ENCODE measurements around the gene GAS6.

The GAS6 gene

DNA sequence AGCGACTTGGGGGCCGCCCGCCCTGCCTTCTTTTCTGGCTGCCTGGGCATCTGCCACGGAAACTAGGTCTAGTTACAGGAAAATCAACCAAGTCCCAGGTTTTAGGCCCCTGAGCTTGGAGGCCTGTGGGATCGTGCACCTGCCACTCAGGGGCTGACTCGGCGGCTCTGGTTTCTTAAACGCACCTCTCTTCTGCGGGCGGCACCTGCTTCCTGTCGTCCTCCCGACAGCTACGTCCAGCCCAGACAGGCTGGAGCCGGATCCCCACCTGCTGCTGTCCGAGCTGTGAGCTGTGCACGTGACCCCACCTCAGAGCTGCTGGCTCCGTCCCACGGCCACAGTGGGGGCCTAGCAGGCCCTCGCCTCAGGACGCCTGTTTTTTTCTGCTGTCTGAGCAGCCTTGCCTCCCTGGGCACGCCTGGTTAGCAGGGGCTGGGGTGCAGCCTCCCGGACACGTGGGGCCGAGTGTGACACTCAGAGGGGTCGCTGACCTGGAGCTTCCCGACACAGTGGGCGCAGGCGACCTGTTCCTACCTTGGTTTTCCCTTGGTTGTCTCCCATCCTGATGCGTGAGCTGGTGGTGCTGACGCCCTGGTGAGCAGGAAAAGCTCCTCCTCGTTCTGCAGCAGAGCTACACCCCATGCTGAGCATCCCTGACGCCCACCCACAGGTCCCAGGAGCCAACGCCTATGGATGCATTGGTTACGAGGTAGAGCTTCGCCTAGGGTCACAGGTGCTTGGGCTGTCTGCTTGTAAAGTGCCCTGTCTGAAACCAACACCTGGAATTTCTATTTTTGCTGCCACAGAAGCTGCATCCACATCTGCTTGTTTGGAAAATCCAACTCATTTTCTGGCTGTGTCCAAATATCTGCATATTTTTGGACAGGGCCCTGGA, 87.4 kb downstream of the GAS6 start:
- H3K27me3 ChIP-seq (replicated peaks; ENCODE audit: control insufficient read depth, insufficient read depth, low read length) = peaks cover 20% of the 10 kb centered on the region
- H3K4me1 ChIP-seq (ENCODE audit: control insufficient read depth, insufficient read depth, low read length) = peaks cover 6% of the 10 kb centered on the region
- no peak overlapping the region for H3K9ac ChIP-seq (ENCODE audit: low read length)
- no peaks in the 10 kb centered on the region for H3K36me3 ChIP-seq (ENCODE audit: control insufficient read depth, insufficient read depth, low read length, severe bottlenecking)
- H3K4me3 ChIP-seq (ENCODE audit: low read length) = no peak overlapping the region
- H3K9me3 ChIP-seq (ENCODE audit: control insufficient read depth, low read length) = peaks cover 3% of the 10 kb centered on the region
- DNase-seq (ENCODE audit: low read depth) = no peak

DNA sequence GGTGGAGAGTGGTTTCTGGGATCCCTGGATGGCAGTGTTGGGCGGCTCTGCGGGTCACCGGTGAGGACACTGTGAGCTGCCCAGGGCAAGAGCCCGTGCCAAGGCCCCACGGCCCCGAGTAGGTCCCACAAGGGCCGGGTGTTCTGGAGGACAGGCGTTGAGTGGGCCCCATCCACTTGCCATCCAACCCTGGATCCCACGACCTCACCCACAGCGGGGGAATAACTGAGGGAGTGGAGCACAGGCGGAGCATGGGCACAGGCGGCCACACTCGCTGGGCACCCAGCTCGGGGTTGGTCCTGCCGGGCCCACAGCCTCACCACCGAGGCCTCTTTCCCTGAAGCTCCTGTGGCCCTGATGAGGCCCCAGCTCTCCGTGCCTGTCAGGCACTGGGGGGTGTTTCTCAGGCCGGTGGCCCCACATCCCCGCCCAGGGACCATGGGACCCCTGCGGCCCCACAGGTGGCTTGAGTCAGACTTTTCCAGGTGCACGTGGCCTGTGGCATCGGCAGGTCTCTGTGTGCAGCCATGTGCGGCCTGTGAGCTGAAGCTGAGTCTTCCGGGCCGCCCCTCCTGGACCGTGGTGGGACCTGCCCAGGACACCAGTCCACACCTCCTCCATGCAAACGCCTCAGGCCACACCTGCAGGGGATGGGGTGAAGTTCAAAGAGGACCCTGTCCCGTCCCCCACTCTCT, 88.3 kb downstream of the GAS6 start:
- H3K9me3 ChIP-seq (ENCODE audit: control insufficient read depth, low read length) = peaks cover 3% of the 10 kb centered on the region
- peaks cover 20% of the 10 kb centered on the region for H3K27me3 ChIP-seq (replicated peaks; ENCODE audit: control insufficient read depth, insufficient read depth, low read length)
- H3K9ac ChIP-seq (ENCODE audit: low read length) = no peak overlapping the region
- H3K36me3 ChIP-seq (ENCODE audit: control insufficient read depth, insufficient read depth, low read length, severe bottlenecking) = no peaks in the 10 kb centered on the region
- H3K4me1 ChIP-seq (ENCODE audit: control insufficient read depth, insufficient read depth, low read length) = peaks cover 6% of the 10 kb centered on the region
- DNase-seq (ENCODE audit: low read depth) = no peak
- H3K4me3 ChIP-seq (ENCODE audit: low read length) = no peak overlapping the region

DNA sequence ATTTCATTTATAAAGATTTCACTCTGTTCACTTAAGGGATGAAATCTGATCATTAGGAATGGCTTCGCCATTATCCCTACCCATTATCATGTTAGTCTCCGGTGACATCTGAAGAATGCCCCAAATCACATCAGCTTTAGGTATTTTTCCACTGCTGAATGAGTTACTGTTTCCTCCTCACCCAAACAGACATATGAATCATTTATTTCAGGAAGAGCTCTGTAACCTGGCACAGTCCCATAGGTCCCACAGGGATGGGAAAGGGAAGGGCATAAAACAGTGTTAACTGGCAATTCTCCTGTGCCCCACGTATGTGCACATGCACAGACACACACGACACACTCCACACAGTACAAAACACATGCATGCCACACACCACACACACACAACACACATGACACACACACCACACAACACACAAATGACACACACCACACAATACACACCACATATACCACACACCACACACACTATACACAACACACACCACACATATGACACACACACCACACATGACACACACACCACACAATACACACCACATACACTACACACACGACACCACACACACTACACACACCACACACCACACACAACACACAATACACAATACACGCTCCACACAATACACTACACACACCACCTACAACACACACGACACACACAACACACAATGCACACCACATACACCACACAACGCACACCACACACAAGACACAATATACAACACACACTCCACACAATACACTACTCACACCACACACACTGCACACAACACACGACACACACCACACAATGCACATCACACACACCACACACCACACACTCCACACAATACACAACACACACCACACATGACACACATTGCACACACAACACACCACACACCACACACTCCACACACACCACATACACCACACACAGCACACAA, 89.4 kb downstream of the GAS6 start:
- H3K4me3 ChIP-seq (ENCODE audit: low read length) = no peak overlapping the region
- no peak for DNase-seq (ENCODE audit: low read depth)

DNA sequence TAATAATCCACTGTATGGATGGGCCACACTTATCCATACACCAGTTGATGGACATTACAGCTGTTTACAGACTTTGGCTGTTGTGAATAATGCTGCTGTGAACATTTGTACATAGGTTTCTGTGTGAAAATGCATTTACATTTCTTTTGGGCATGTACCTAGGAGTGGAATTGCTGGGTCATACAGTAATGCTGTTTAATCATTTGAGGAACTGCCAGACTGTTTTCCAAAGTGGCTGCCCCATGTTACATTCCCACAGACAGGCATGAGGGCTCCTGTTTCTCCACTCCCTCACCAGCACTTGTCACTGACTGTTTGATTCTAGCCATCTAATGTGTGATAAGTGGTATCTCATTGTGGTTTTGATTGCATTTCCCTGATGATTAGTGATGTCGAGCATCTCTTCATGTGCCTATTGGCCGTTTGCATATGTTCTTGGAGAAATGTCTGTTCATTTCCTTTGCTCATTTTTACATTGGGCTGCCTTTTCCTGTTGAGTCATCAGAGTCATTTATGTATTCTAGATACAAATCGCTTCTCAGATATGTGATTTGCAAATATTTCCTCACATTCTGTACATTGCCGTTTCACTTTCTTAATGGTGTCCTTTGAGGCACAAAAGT, 92.1 kb downstream of the GAS6 start:
- Histone ChIP-seq H3K4me3 (ENCODE audit: low read length) (no peak overlapping the region), H3K9me3 (ENCODE audit: control insufficient read depth, low read length) (peaks cover 3% of the 10 kb centered on the region), H3K27me3 (replicated peaks; ENCODE audit: control insufficient read depth, insufficient read depth, low read length) (peaks cover 7% of the 10 kb centered on the region), H3K9ac (ENCODE audit: low read length) (no peak overlapping the region), H3K36me3 (ENCODE audit: control insufficient read depth, insufficient read depth, low read length, severe bottlenecking) (no peaks in the 10 kb centered on the region), H3K4me1 (ENCODE audit: control insufficient read depth, insufficient read depth, low read length) (peaks cover 6% of the 10 kb centered on the region)
- DNase-seq (ENCODE audit: low read depth) = no peak

More for the DNA sequence above, 89.4 kb downstream of the GAS6 start:
- Histone ChIP-seq H3K4me1 (ENCODE audit: control insufficient read depth, insufficient read depth, low read length) (peaks cover 6% of the 10 kb centered on the region), H3K36me3 (ENCODE audit: control insufficient read depth, insufficient read depth, low read length, severe bottlenecking) (no peaks in the 10 kb centered on the region), H3K9ac (ENCODE audit: low read length) (no peak overlapping the region), H3K9me3 (ENCODE audit: control insufficient read depth, low read length) (peaks cover 3% of the 10 kb centered on the region), H3K27me3 (replicated peaks; ENCODE audit: control insufficient read depth, insufficient read depth, low read length) (peaks cover 20% of the 10 kb centered on the region)

DNA sequence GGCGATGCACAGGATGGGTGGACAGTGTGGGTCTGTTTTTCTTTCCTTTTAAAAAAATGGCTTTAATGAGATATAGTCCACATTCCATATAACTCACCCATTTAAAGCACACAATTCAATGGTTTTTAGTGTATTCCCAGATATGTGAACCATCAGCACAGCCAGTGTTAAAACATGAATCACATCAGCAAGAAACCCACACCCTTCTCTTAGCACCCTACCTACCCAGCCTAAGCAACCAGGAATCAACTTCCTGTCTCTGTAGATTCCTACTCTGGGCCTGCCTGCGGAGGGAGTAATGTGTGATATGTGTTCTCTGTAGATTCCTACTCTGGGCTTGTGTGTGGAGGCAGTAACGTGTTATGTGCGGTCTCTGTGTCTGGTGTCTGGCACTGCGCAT, 92.9 kb downstream of the GAS6 start:
- Histone ChIP-seq H3K36me3 (ENCODE audit: control insufficient read depth, insufficient read depth, low read length, severe bottlenecking) (no peaks in the 10 kb centered on the region), H3K4me3 (ENCODE audit: low read length) (no peak overlapping the region), H3K27me3 (replicated peaks; ENCODE audit: control insufficient read depth, insufficient read depth, low read length) (no peaks in the 10 kb centered on the region), H3K9me3 (ENCODE audit: control insufficient read depth, low read length) (peaks cover 3% of the 10 kb centered on the region), H3K9ac (ENCODE audit: low read length) (no peak overlapping the region), H3K4me1 (ENCODE audit: control insufficient read depth, insufficient read depth, low read length) (peaks cover 6% of the 10 kb centered on the region)
- no peak for DNase-seq (ENCODE audit: low read depth)

Measured in adipocyte (in vitro differentiated cells).